GM12878 (cell line): ENCODE results near the gene SLC27A5. TPM values are rescaled to one million over a fixed set of nuclear protein-coding genes. Genes with fewer than 3 reads are reported as not detected.

Source experiments
- ATAC-seq: fragments of 200-7000 bp; cut with Tn5 transposase; 3 replicates; pipeline ENCODE4 v1.9.1; 2020; ENCODE audit warnings: mild to moderate bottlenecking, moderate library complexity
- BruUV-seq: library from RNA; stranded (reverse); fragments of 400-500 nt; replicated peaks from 2 replicates; lab custom pipeline; 2021; lab: Mats Ljungman, UMichigan
- CTCF ChIA-PET: fragments of 300-600 bp; sonication (Branson Sonifier 250); formaldehyde crosslinking; extraction: SDS; loops from one replicate; lab custom pipeline; 2021; ENCODE audit warnings: inconsistent platforms; lab: Yijun Ruan, JAX
- POLR2A ChIA-PET: fragments of 350-600 bp; formaldehyde crosslinking; extraction: SDS; loops from one replicate; lab custom pipeline; 2021; ENCODE audit warnings: inconsistent platforms; lab: Charles Lee
- RAD21 ChIA-PET: fragments of 300-600 bp; sonication (Branson Sonifier 250); formaldehyde crosslinking; loops from one replicate; lab custom pipeline; 2023; ENCODE audit warnings: antibody characterized with exemption; ENCODE audit not compliant: unreplicated experiment; lab: Charles Lee
- SMC1A ChIA-PET: fragments of 300-600 bp; sonication (Branson Sonifier 250); formaldehyde crosslinking; loops from one replicate; lab custom pipeline; 2023; ENCODE audit not compliant: unreplicated experiment, uncharacterized antibody; lab: Charles Lee
- DNase-seq: peaks from one replicate; pipeline ENCODE4 v3.0.0-alpha.2; 2011; ENCODE audit warnings: low read depth, low spot score
- FAIRE-seq: peaks from 3 replicates; lab custom pipeline; 2011; peaks lifted over from hg19 to GRCh38; lab: Jason Lieb, UNC
- H2AFZ ChIP-seq: 2 replicates; pipeline ENCODE4 v1.6.0; 2011; ENCODE audit warnings: low read depth, low read length, control low read depth; ENCODE audit not compliant: control insufficient read depth
- H3K27ac ChIP-seq: 2 replicates; pipeline ENCODE4 v1.5.1; 2011; ENCODE audit warnings: control low read depth; ENCODE audit not compliant: control insufficient read depth, insufficient read depth
- H3K27me3 ChIP-seq, 2 experiments: replicated peaks in 1 of 2; 2 replicates each; pipeline versions ENCODE4 v1.6.0 to v1.6.1; 2011; ENCODE audit warnings: low read length in 1 of 2; ENCODE audit not compliant: control insufficient read depth in 2 of 2, insufficient read depth in 2 of 2
- H3K36me3 ChIP-seq, 2 experiments: 2 replicates each; pipeline ENCODE4 v1.5.1; 2011; ENCODE audit warnings: low read length in 1 of 2; ENCODE audit not compliant: control insufficient read depth in 2 of 2, insufficient read depth in 2 of 2
- H3K4me1 ChIP-seq: 2 replicates; pipeline ENCODE4 v1.6.1; 2011; ENCODE audit warnings: mild to moderate bottlenecking, low read length, moderate library complexity, mixed read lengths; ENCODE audit not compliant: control insufficient read depth, insufficient read depth
- H3K4me2 ChIP-seq: 2 replicates; pipeline ENCODE4 v1.6.0; 2011; ENCODE audit warnings: control low read depth; ENCODE audit not compliant: control insufficient read depth, insufficient read depth
- H3K4me3 ChIP-seq: fragments of 200-600 bp; sonication (generic); 2 replicates; pipeline ENCODE4 v1.5.1; 2016
- H3K79me2 ChIP-seq: 2 replicates; pipeline ENCODE4 v1.6.0; 2011; ENCODE audit warnings: low read length; ENCODE audit not compliant: control insufficient read depth, insufficient read depth
- H3K9ac ChIP-seq: 2 replicates; pipeline ENCODE4 v1.8.0; 2011; ENCODE audit warnings: low read length, control low read depth, mixed read lengths; ENCODE audit not compliant: control insufficient read depth, insufficient read depth
- H3K9me3 ChIP-seq: replicated peaks from 3 replicates; pipeline ENCODE4 v1.5.1; 2011; ENCODE audit warnings: mild to moderate bottlenecking, low read length; ENCODE audit not compliant: control insufficient read depth, insufficient read depth
- H4K20me1 ChIP-seq: 2 replicates; pipeline ENCODE4 v1.6.0; 2011; ENCODE audit not compliant: control insufficient read depth, insufficient read depth
- DPF2 ChIP-seq: fragments of 450-650 bp; IDR thresholded peaks from 2 replicates; pipeline ENCODE4 v1.6.1; 2017; ENCODE audit warnings: mild to moderate bottlenecking
- E2F4 ChIP-seq: IDR thresholded peaks from 2 replicates; pipeline ENCODE4 v1.6.1; 2012; ENCODE audit warnings: low read depth, low read length, improper control_type of control experiment
- EGR1 ChIP-seq, 2 experiments: IDR thresholded peaks; 1 replicate in 1 of 2; 2 replicates in 1 of 2; pipeline ENCODE4 v1.6.1; 2011 to 2012; ENCODE audit warnings: low read depth in 2 of 2, low read length in 2 of 2, borderline replicate concordance in 1 of 2, mild to moderate bottlenecking in 1 of 2, moderate library complexity in 1 of 2
- GATAD2B ChIP-seq: fragments of 450-650 bp; conservative IDR thresholded peaks from 2 replicates; pipeline ENCODE4 v1.6.1; 2017; ENCODE audit warnings: low read depth, mild to moderate bottlenecking, moderate library complexity
- IRF5 ChIP-seq: fragments of 450-650 bp; IDR thresholded peaks from 2 replicates; pipeline ENCODE4 v1.6.1; 2017; ENCODE audit warnings: borderline replicate concordance
- JUND ChIP-seq: IDR thresholded peaks from 2 replicates; pipeline ENCODE4 v1.6.1; 2012; ENCODE audit warnings: low read depth, mild to moderate bottlenecking, low read length, improper control_type of control experiment, moderate library complexity
- MAX ChIP-seq: IDR thresholded peaks from 2 replicates; pipeline ENCODE4 v1.6.1; 2012; ENCODE audit warnings: low read depth, low read length, improper control_type of control experiment
- NR2C1 ChIP-seq: fragments of 450-650 bp; IDR thresholded peaks from 2 replicates; pipeline ENCODE4 v1.6.1; 2017; ENCODE audit warnings: antibody characterized with exemption, mild to moderate bottlenecking, moderate library complexity
- PAX5 ChIP-seq: IDR thresholded peaks from 2 replicates; pipeline ENCODE4 v1.6.1; 2011; ENCODE audit warnings: low read depth, low read length, borderline replicate concordance
- POLR2AphosphoS2 ChIP-seq: IDR thresholded peaks from 2 replicates; pipeline ENCODE4 v1.6.1; 2011; ENCODE audit warnings: low read depth, mild to moderate bottlenecking, low read length, improper control_type of control experiment, moderate library complexity
- RAD51 ChIP-seq: fragments of 450-650 bp; IDR thresholded peaks from 2 replicates; pipeline ENCODE4 v1.6.1; 2016; ENCODE audit warnings: moderate library complexity, mild to moderate bottlenecking, inconsistent platforms
- RCOR1 ChIP-seq: conservative IDR thresholded peaks from 2 replicates; pipeline ENCODE4 v1.6.1; 2012; ENCODE audit warnings: low read depth, low read length, improper control_type of control experiment
- RELB ChIP-seq: fragments of 450-650 bp; IDR thresholded peaks from 2 replicates; pipeline ENCODE4 v1.6.1; 2017; ENCODE audit warnings: low read depth, mild to moderate bottlenecking, moderate library complexity
- STAT3 ChIP-seq: IDR thresholded peaks from 2 replicates; pipeline ENCODE4 v1.6.1; 2011; ENCODE audit warnings: low read depth, low read length, improper control_type of control experiment
- TAF1 ChIP-seq: IDR thresholded peaks from 2 replicates; pipeline ENCODE4 v1.6.1; 2011; ENCODE audit warnings: mild to moderate bottlenecking, low read depth, low read length, borderline replicate concordance
- WRNIP1 ChIP-seq: IDR thresholded peaks from 2 replicates; pipeline ENCODE4 v1.6.1; 2011; ENCODE audit warnings: low read depth, low read length, improper control_type of control experiment, borderline replicate concordance
- ZNF592 ChIP-seq: fragments of 450-650 bp; IDR thresholded peaks from 2 replicates; pipeline ENCODE4 v1.6.1; 2017; ENCODE audit warnings: mild to moderate bottlenecking, moderate library complexity
- ZNF622 ChIP-seq: fragments of 450-650 bp; IDR thresholded peaks from 2 replicates; pipeline ENCODE4 v1.6.1; 2017; ENCODE audit warnings: mild to moderate bottlenecking, inconsistent platforms
- WGBS: methylation state at CpG from one replicate; pipeline ENCODE4 v1.1.6; 2016; ENCODE audit warnings: low lambda C conversion rate; ENCODE audit not compliant: insufficient replicate concordance, insufficient coverage; ENCODE audit errors: missing lambda C conversion rate; 5-methylcytosine and 5-hydroxymethylcytosine counted together
- in situ Hi-C: fragments of 300-500 bp; cut with MboI; formaldehyde crosslinking; loops from 9 replicates; pipeline ENCODE4 v1.14.3; 2018; ENCODE audit warnings: mixed read lengths
- intact Hi-C: fragments of 100-400 bp; cut with micrococcal nuclease; formaldehyde crosslinking; loops from one replicate; pipeline ENCODE4 v1.14.2; 2022; ENCODE audit not compliant: unreplicated experiment
- polyA plus RNA-seq, 11 experiments: library from polyadenylated mRNA; depleted of rRNA in 4 of 11; unstranded in 6 of 11; stranded (reverse) in 5 of 11; fragments of >200 nt; fragmentation: Nextera tagmentation in 4 of 11; fragmentation: Illumina TruSeq in 1 of 11; extraction: Ambion mirVana in 4 of 11; extraction: Trizol in 1 of 11; gene quantifications; 1 replicate in 1 of 11; 2 replicates in 10 of 11; pipeline versions ENCODE4 v1.2.1 to v1.2.3, GENCODE V29; 2011 to 2016; ENCODE audit warnings: inconsistent platforms in 2 of 11, missing spikeins in 2 of 11, low read depth in 1 of 11
- total RNA-seq, 4 experiments: library from RNA; depleted of rRNA in 3 of 4; stranded (reverse); fragments of >200 nt in 3 of 4; fragmentation: Illumina TruSeq in 1 of 4; extraction: Trizol in 1 of 4; gene quantifications; 2 replicates each; pipeline versions ENCODE4 v1.2.1 to v1.2.3, GENCODE V29; 2013 to 2021

SLC27A5 gene
- total and polyA plus RNA-seq, 10 of the 15 experiments (the other 5 are each of a cell fraction or from before 2014, with no cell fraction given), result 21.2 to 127 (median 31.8) TPM

- Histone ChIP-seq H3K4me1 (peaks cover 21% of the 10 kb centered on the region), H3K9ac (no peak overlapping the region), H3K27ac (no peak overlapping the region), H3K79me2 (no peaks in the 10 kb centered on the region; the same call in 1 of the 2 replicates), H4K20me1 (no peaks in the 10 kb centered on the region), H3K9me3 (no peaks in the 10 kb centered on the region), H3K4me2 (no peak overlapping the region), H3K36me3 (no peaks in the 10 kb centered on the region; a peak in 2 of 4 replicates), H3K4me3 (no peak overlapping the region), H3K27me3 (no peaks in the 10 kb centered on the region), H2AFZ (no peak overlapping the region)
- no peak for ATAC-seq
- SMC1A ChIA-PET, result no interaction called here
- whole genome bisulfite sequencing, result 97% methylated on average over 7 of the region's 7 CpGs
- in situ Hi-C loops, result no loop called here
- CTCF ChIA-PET, result no interaction called here
- POLR2A ChIA-PET, result no interaction called here
- DNase-seq, result no peak
- FAIRE-seq, result no peak
- RAD21 ChIA-PET, result no interaction called here
- intact Hi-C loops, result no loop called here
- no TSS peak for BruUV-seq
- no peak for TF ChIP-seq ZNF592
- TF ChIP-seq IRF5, result no peak
- no peak for TF ChIP-seq PAX5
- TF ChIP-seq ZNF622, result no peak
- no peak for TF ChIP-seq WRNIP1
- TF ChIP-seq GATAD2B, result no peak
- TF ChIP-seq E2F4, result no peak
- TF ChIP-seq STAT3, result no peak
- TF ChIP-seq RELB, result no peak
- no peak for TF ChIP-seq POLR2AphosphoS2
- no peak for TF ChIP-seq DPF2
- no peak for TF ChIP-seq MAX
- TF ChIP-seq NR2C1, result no peak
- no peak for TF ChIP-seq TAF1
- TF ChIP-seq EGR1 (IDR thresholded peaks at IDR 0.05; ENCODE audit: borderline replicate concordance in 1 of 2, low read depth in 2 of 2, low read length in 2 of 2), result no peak
- TF ChIP-seq RAD51, result no peak
- TF ChIP-seq JUND, result no peak
- no peak for TF ChIP-seq RCOR1
Observed at GRCh38 chr19:58479303-58479702, 32.5 kb downstream of the SLC27A5 start.
